Urinary bladder (tissue), 4 donors: Measurements from ENCODE around the gene PKMYT1. TPM values are rescaled to one million over a fixed set of nuclear protein-coding genes. Genes with fewer than 3 reads are reported as not detected.

Experiments
- DNase-seq: peaks from one replicate; pipeline ENCODE4 v3.0.0-alpha.2; 2015; ENCODE audit errors: extremely low spot score
- H3K27ac ChIP-seq: one replicate; pipeline ENCODE4 v1.5.1; 2013; ENCODE audit warnings: low read depth, mild to moderate bottlenecking, moderate library complexity
- H3K36me3 ChIP-seq: one replicate; pipeline ENCODE4 v1.6.1; 2013; ENCODE audit warnings: mild to moderate bottlenecking, moderate library complexity; ENCODE audit not compliant: insufficient read depth
- H3K4me1 ChIP-seq: one replicate; pipeline ENCODE4 v1.6.1; 2013; ENCODE audit warnings: mild to moderate bottlenecking, moderate library complexity; ENCODE audit not compliant: insufficient read depth
- H3K4me3 ChIP-seq: one replicate; pipeline ENCODE4 v1.5.1; 2013; ENCODE audit warnings: low read depth, low read length
- WGBS: extraction: QIAGEN DNeasy Blood & Tissue Kit; methylation state at CpG from one replicate; pipeline ENCODE4 v1.1.7; 2013; 5-methylcytosine and 5-hydroxymethylcytosine counted together
- polyA plus RNA-seq: library from polyadenylated mRNA; stranded (reverse); fragments of 200-250 nt; gene quantifications from one replicate; pipeline ENCODE4 v1.2.3, GENCODE V29; 2013
- total RNA-seq: library from RNA; depleted of rRNA; stranded (reverse); fragments of >200 nt; gene quantifications from one replicate; pipeline ENCODE4 v1.2.3, GENCODE V29; 2014
- donor health status: healthy with polysubstance abuse.
- donor health status: healthy.

Gene PKMYT1
- total and polyA plus RNA-seq, 2 donors, result 1.1 to 2.5 TPM

DNA sequence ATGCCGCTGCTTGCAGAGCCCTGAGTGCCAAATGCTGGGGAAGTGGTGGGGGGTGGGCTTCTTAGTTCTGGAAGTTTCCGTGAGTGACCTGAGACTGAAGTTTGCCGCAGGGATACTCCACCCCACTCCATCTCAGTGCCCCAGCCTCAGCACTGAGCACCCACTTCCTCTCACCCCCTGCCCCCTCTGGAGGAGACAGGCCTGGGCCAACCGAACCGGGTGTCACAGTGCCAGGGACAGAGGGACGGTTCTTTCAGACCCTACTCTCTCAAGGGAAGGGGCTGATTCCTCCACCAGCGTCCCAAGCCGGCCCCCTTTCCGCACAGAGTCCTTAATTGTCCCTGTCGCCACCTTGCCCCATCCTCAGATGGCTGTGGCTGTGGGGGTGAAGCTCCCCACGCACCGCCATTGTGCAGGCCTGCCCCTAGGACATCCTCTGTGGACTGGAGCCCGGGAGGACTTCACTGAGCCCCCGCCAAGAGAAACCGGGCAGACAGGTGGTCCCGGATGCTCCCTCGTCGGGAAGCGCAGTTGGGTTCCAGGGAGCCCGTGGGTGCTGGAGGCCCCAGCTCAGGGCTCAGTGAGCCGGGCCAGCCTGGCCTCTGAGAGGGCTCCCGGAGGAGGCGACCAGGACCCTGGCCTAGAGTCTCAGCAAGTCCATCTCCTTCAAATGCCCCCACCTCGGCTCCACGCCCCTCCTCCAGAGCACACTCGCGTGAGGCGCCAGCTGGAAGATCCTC lies 17.7 kb downstream of the PKMYT1 start:
- Histone ChIP-seq H3K4me3 (no peak overlapping the region), H3K27ac (no peak overlapping the region), H3K36me3 (no peaks in the 10 kb centered on the region), H3K4me1 (peaks cover 5% of the 10 kb centered on the region)
- WGBS, result 23% methylated on average over 28 of the region's 28 CpGs
- DNase-seq, result no peak

DNA sequence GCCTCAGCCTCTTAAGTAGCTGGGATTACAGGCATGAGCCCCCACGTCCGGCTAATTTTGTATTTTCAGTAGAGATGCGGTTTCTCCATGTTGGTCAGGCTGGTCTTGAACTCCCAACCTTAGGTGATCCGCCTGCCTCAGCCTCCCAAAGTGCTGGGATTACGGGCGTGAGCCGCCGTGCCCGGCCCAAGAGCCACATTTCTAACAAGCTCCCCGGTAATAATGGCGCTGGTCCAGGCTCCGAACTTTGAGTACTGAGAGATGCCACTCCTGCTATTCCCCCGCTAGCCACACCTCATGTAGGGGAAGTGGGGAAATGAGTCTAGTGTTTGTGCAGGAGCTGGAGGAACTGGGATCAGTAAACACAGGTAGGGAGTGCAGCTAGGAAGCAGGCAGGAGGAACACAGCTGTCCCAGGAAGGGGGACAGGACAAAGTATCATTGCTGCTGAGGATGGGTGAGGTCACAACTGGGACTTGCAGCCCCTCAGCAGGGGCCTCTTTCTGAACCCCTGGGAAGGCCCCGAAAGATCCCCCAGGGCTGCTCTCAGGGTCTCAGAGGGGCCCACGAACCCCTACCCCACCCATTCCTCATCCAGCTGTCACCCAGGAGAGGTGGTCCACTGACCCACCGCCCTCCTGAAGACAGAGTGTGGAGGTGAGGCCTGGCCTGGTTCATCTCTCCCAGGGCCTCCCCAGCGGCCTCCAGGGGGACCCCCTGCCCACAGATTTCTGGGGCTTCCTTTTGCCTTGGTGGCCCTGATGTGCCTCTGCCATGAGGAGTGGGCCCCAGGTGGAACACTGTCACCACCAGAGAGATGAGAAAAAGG lies 19.8 kb downstream of the PKMYT1 start:
- Histone ChIP-seq H3K4me1 (peaks cover 5% of the 10 kb centered on the region), H3K27ac (no peak overlapping the region), H3K36me3 (no peaks in the 10 kb centered on the region), H3K4me3 (no peak overlapping the region)
- no peak for DNase-seq
- 77% methylated on average over 17 of the region's 17 CpGs for WGBS

DNA sequence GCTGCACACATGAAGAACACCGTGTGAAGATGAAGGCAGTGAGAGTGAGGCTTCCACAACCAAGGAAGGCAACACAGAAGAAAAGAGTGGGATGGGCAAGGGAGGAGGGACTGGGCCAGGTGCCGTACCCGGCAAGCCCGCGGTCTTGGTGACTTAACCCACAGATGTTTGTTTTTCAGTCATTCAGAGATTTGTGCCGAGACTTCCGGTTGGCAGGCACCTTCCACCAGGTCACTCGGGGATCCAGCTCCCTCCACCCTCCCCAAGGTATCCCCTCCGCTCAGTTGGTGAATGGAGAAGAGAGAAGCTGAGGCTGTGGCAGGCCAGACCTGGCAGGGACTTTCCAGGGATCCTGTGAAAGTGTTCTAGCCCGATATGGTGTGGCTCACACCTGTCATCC lies 21.0 kb downstream of the PKMYT1 start:
- Histone ChIP-seq H3K36me3 (no peaks in the 10 kb centered on the region), H3K27ac (no peak overlapping the region), H3K4me3 (no peak overlapping the region), H3K4me1 (no peaks in the 10 kb centered on the region)
- DNase-seq, result no peak
- WGBS, result 65% methylated on average over 10 of the region's 10 CpGs

DNA sequence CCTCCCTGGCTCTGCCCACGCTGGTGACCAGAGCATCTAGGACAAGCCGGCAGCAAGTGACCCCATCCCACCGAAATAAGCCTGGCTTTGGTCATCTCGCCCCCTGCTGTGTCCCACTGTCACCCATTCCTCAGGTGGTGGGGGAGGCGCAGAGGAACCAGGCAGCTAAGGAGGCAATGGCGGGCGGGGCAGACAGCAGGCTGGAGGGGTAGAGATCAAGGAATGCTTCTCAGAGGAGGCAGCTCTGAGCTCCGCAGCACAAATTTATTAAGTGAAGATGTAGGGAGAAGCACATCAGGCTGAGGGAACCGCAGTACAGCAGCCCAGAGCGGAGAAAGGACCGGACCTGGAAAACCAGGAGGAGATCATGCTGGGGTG lies 23.7 kb downstream of the PKMYT1 start:
- 81% methylated on average over 11 of the region's 11 CpGs for WGBS
- H3K36me3 ChIP-seq, result no peaks in the 10 kb centered on the region

DNA sequence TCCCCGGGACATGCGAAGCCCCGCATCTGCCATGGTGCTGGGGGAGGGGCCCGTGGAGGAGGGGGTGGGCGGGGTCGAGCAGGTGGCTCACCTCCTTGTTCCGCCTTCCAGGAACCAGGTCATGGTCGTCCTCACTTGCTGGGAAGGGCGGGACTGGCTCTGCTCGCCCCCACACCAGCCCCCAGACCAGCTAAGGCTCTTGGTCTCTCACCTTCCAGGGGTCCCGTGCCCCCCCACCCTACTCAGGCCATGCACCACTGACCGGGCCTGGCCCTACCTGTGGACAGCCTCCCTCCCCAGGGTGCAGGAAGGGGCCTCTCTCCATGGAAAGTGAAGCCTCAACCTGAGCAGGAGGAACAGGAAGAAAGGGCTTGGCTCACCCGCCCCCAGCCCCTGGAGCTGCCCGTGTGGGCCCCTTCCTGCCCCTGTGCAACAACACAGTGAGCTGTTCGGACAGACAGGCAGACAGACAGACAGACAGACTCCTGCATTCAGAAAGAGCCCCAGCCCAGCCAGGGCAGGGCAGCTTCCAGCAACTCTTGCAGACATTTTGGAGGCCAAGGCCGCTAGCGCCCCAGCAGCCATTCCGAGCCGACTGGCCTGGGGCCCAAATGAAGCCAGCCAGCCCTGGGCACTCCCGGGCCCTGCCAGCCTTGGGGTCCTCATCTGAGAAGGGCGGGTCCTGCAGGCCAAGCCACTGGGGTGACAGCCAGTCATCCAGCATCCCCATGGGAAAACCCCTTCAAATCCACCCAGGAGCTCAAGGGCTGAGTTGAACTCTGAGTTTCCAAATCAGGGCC lies 24.3 kb downstream of the PKMYT1 start:
- H3K27ac ChIP-seq, result no peak overlapping the region
- no peaks in the 10 kb centered on the region for H3K36me3 ChIP-seq
- no peak for DNase-seq
- no peak overlapping the region for H3K4me3 ChIP-seq
- H3K4me1 ChIP-seq, result no peaks in the 10 kb centered on the region
- 40% methylated on average over 21 of the region's 21 CpGs for WGBS

More for the DNA sequence above, 23.7 kb downstream of the PKMYT1 start:
- H3K4me3 ChIP-seq, result no peak overlapping the region
- no peak overlapping the region for H3K27ac ChIP-seq
- H3K4me1 ChIP-seq, result no peaks in the 10 kb centered on the region
- no peak for DNase-seq

DNA sequence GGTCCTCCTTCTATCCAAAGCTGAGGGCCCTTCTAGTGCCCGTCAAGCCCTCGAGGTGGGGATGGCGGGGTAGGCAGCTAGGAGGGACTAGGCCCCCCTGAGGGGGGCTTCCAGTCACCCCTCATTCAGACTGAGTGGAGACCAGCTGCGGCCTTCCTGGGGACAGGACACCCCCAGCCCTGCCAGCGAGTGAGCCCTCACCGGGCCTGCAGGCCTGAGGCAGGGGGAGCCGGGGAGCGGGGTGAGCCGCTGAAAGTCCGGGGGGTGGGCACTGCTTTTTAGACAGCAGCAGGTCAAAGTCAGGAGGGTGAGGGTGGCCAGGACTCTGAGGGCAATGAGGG lies 24.8 kb downstream of the PKMYT1 start:
- Histone ChIP-seq H3K4me1 (no peaks in the 10 kb centered on the region), H3K36me3 (no peaks in the 10 kb centered on the region), H3K27ac (no peak overlapping the region), H3K4me3 (no peak overlapping the region)
- DNase-seq, result no peak
- 55% methylated on average over 10 of the region's 10 CpGs for WGBS

DNA sequence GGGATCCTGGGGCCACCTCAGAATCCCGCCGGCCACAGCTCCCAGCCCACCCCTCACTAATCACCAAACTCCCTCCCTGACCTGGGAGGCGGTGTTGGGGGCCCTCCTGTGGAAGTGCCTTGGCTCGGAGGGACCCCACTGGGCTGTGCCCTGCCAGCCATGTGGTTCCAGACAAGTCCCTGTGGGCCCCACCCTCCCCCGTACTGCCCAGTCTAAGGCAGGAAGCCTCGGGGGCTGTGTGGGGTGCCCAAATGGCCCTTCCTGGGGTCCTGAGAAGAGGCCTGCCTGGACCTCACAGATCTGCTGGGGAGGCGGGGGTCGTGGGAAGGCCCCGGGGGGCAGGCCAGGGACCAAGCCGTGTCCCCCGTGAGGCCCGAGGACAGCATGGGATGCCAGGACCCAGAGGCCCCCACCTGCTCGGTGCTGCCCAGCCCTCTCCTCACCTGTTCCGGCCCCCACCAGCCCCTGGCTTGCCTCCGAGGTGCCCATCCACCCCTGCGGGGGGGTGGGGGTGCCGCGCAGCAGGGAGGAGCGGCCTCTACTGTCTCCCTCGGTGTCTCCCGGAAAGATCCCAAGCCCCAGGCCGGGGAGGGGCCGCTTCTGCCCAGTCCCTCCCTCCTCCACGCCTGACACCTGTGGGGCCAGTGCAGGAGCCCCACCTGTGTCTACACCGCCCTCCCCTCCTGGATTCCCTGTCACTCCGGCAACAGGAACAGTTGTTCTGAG lies 25.4 kb downstream of the PKMYT1 start:
- DNase-seq, result no peak
- no peaks in the 10 kb centered on the region for H3K36me3 ChIP-seq
- no peak overlapping the region for H3K27ac ChIP-seq
- H3K4me3 ChIP-seq, result no peak overlapping the region
- H3K4me1 ChIP-seq, result no peaks in the 10 kb centered on the region
- WGBS, result 63% methylated on average over 26 of the region's 26 CpGs

DNA sequence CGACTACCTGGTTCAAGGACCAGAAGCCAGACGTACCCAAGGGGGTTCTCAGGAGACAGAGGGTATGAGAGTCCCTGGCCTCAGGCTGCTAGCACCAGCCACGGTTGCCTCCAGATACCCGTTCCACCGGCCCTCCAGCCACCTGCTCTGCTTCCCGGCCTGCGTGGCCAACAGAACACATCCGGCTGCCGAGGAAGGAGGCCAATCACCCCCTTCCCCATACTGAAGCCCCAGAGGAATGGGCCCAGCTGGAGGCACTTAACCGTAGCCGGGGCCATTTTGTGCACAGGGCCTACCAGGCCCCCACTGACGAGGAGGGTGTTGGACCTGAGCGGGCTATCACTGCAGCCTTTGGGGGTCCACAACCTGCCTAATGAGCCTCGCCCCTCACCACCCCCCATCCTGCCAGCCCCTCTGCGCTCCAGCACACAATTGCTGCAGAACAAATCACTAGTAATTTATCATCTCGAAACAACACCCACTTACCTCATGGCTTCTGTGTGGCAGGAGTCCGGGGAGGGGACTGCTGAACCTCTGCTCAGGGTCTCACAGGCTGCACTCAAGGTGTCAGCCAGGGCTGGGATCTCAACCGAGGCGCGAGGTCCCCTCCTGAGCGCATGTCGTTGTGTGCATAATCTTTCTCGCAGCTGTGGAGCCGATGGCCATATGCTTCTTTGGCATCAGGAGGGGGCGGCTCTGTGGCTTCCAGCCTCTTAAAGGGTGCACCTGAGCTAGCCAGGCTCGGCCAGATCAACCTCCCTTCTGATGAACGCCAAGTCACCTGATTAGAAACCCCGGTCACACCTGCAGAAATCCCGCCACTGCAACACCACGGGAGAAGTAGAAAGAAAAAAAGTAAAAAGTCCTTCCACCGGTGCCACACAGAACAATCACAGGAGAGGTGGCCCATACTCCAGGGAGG lies 26.3 kb downstream of the PKMYT1 start:
- WGBS, result 59% methylated on average over 31 of the region's 31 CpGs
- no peaks in the 10 kb centered on the region for H3K4me1 ChIP-seq
- H3K27ac ChIP-seq, result no peak overlapping the region
- no peak overlapping the region for H3K4me3 ChIP-seq
- DNase-seq, result no peak
- no peaks in the 10 kb centered on the region for H3K36me3 ChIP-seq

DNA sequence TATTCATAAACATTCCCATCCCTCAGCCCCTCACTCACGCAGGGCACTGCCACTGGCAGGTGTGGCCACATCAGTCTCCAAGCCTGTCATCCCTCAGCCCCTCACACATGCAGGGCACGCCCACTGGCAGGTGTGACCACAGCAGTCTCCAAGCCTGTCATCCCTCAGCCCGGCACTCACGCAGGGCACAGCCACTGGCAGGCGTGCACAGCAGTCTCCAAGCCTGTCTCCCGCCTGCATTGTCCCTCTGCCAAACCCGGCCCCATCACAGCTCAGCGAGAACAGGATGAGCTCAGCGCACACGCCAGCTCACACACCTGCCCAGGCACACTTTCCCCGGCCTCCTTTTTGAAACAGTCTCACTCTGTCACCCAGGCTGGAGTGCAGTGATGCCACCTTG lies 27.6 kb downstream of the PKMYT1 start:
- no peak for DNase-seq
- 67% methylated on average over 11 of the region's 11 CpGs for WGBS
- Histone ChIP-seq H3K27ac (no peak overlapping the region), H3K4me3 (no peak overlapping the region), H3K4me1 (no peaks in the 10 kb centered on the region), H3K36me3 (no peaks in the 10 kb centered on the region)

DNA sequence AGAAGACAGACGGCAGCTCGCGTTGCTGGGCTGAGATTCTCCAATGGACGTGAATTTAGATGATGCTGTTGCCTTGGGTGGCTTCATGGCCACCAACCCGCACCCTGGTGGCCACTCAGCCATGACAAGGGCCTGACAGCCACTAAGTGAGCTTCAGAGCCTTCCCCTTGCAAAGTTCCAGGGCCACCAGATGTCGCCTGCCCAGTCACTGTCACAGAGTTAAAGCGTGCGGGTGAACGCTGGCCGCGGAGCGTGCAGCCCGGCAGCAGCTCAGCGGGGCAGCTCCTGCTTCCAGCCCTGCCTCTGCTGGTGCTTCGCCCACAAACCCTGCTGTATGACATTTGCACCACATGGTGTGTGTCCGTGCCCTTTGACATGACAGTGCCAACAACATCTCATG lies 29.5 kb downstream of the PKMYT1 start:
- no peaks in the 10 kb centered on the region for H3K4me1 ChIP-seq
- H3K27ac ChIP-seq, result no peak overlapping the region
- WGBS, result 89% methylated on average over 16 of the region's 16 CpGs
- no peaks in the 10 kb centered on the region for H3K36me3 ChIP-seq
- H3K4me3 ChIP-seq, result no peak overlapping the region
- DNase-seq, result no peak

DNA sequence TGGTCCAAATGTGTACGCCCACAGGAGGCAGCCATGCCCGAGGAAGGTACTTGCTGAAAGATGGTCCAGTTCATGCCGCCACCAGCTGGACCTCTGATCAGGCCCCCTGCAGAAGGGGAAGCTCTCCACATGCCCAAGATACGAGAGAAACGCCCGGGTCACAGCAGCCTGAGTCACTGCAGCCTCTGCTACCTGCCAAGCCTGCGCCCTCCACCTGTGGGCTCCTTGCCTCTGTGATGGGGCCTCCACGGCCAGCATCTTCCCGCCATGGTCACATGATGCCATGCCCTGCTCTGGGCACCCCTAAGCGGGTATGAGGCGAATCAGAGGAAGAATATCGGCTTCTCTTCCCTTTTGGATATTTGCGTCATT lies 29.9 kb downstream of the PKMYT1 start:
- no peak for DNase-seq
- no peaks in the 10 kb centered on the region for H3K4me1 ChIP-seq
- 90% methylated on average over 13 of the region's 13 CpGs for WGBS
- H3K27ac ChIP-seq, result no peak overlapping the region
- H3K36me3 ChIP-seq, result no peaks in the 10 kb centered on the region
- H3K4me3 ChIP-seq, result no peak overlapping the region

DNA sequence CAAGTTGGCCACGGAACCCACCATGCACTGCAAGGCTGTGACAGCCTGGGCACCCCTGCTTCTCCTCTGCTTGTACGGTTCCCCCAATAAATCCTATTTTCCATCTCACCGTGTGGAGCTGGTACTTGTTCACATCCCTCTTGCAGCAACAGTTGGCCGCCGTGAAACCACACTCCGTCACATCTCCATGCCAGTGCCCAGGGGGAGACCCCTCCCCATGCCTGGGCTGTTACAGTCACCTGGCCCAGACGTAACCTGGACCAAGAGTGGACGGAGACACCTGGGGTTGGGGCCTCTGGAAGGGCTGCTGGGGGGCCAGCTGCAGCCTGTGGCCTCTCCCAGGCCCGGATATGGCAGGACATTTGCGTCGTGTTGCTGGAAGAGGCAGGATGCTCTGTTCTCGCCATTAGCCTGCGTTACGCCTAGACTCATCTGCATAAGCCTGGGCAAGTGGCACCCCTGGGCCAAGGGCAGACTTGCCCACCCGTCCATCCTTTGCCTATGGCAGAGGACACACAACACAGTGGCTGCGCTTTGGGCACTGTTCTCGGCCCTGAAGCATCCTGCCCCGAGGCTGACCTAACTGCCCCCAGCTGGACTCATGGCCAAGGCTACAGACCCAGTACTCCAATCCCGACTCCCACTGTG lies 30.4 kb downstream of the PKMYT1 start:
- DNase-seq, result no peak
- no peak overlapping the region for H3K4me3 ChIP-seq

More for the DNA sequence above, 30.4 kb downstream of the PKMYT1 start:
- Histone ChIP-seq H3K4me1 (no peaks in the 10 kb centered on the region), H3K36me3 (no peaks in the 10 kb centered on the region), H3K27ac (no peak overlapping the region)
- 87% methylated on average over 19 of the region's 19 CpGs for WGBS
